Heart left ventricle (tissue), 16 donors: ENCODE measurements around the gene MPV17. TPM values are rescaled to one million over a fixed set of nuclear protein-coding genes. Genes with fewer than 3 reads are reported as not detected.
"Not testable (repeated sequence)": the region's sequence is repeated elsewhere in the genome, so short reads cannot be mapped to it uniquely, and the experiment has no call there.

Experiments
- ATAC-seq, 4 donors: fragments of 200-7000 bp; cut with Tn5 transposase; one replicate each; pipeline ENCODE4 v1.9.1; 2020 to 2022; ENCODE audit warnings: moderate library complexity in 4 of 4, mild to moderate bottlenecking in 3 of 4, moderate number of reproducible peaks in 1 of 4
- DNase-seq, 5 donors: peaks; one replicate each; pipeline ENCODE4 v3.0.0-alpha.2; 2020
- H3K27ac ChIP-seq, 12 donors: fragments of 200-600 bp; sonication (generic) in 4 of 12; one replicate each; pipeline versions ENCODE4 v1.5.0 to v1.8.0; 2016 to 2022; ENCODE audit warnings: mild to moderate bottlenecking in 2 of 12
- H3K27me3 ChIP-seq, 9 donors: fragments of 200-600 bp; sonication (generic) in 2 of 9; one replicate each; pipeline versions ENCODE4 v1.5.1 to v1.8.0; 2016 to 2022; ENCODE audit warnings: mild to moderate bottlenecking in 3 of 9
- H3K36me3 ChIP-seq, 9 donors: fragments of 200-600 bp; sonication (generic) in 2 of 9; one replicate each; pipeline versions ENCODE4 v1.5.0 to v1.8.0; 2018 to 2022; ENCODE audit warnings: mild to moderate bottlenecking in 2 of 9
- H3K4me1 ChIP-seq, 12 donors: fragments of 200-600 bp; sonication (generic) in 4 of 12; one replicate each; pipeline versions ENCODE4 v1.5.0 to v1.8.0; 2016 to 2022; ENCODE audit warnings: mild to moderate bottlenecking in 3 of 12
- H3K4me3 ChIP-seq, 12 donors: fragments of 200-600 bp; sonication (generic) in 4 of 12; one replicate each; pipeline versions ENCODE4 v1.5.0 to v1.8.0; 2017 to 2022; ENCODE audit warnings: mild to moderate bottlenecking in 9 of 12, moderate library complexity in 4 of 12
- H3K9me3 ChIP-seq, 12 donors: fragments of 200-600 bp; sonication (generic) in 4 of 12; one replicate each; pipeline versions ENCODE4 v1.5.0 to v1.8.0; 2016 to 2022; ENCODE audit warnings: mild to moderate bottlenecking in 1 of 12
- CTCF ChIP-seq, 12 donors: fragments of 200-600 bp; sonication (generic) in 4 of 12; IDR thresholded peaks; one replicate each; pipeline versions ENCODE4 v1.5.0 to v1.8.0; 2018 to 2022; ENCODE audit warnings: antibody characterized with exemption in 12 of 12, mild to moderate bottlenecking in 5 of 12
- POLR2A ChIP-seq, 2 donors: fragments of 450-650 bp; IDR thresholded peaks; one replicate each; pipeline ENCODE4 v1.6.1; 2017; ENCODE audit warnings: antibody characterized with exemption in 2 of 2, mild to moderate bottlenecking in 2 of 2, moderate library complexity in 2 of 2
- WGBS, 4 donors: extraction: QIAGEN DNeasy Blood & Tissue Kit in 2 of 4; methylation state at CpG; one replicate each; pipeline versions ENCODE4 v1.1.5 to v1.1.7; 2013 to 2018; 5-methylcytosine and 5-hydroxymethylcytosine counted together
- intact Hi-C, 10 donors: fragments of 100-400 bp; cut with DNase I; formaldehyde crosslinking; loops; one replicate each; pipeline versions ENCODE4 v1.11.1 to v1.14.2; 2022
- polyA plus RNA-seq, 2 donors: library from polyadenylated mRNA; stranded (reverse); fragments of 200-250 nt; gene quantifications; one replicate each; pipeline ENCODE4 v1.2.3, GENCODE V29; 2013
- total RNA-seq, 9 donors: library from RNA; depleted of rRNA in 2 of 9; stranded (reverse); fragments of >200 nt in 2 of 9; fragmentation: NEBNext Ultra II Directional in 3 of 9; extraction: Animal tissue kit (Norgen Biotek cat#: 25700) in 3 of 9; gene quantifications; one replicate each; pipeline versions ENCODE4 v1.1.0 to v1.2.4, GENCODE V29; 2016 to 2023
- donor health status: ischemic (EF 13 %, LVEDD 7.1; RV severe dilation, severe dysfunction).
- donor health status: healthy with polysubstance abuse.
- donor health status: DM: no; HTN: yes; CAD: no.
- donor health status: DM: no; HTN: no; CAD: no.
- donor health status: ischemic (EF 25% LVEDD 6.9; RV normal size, moderate dysfunction).
- donor health status: ischemic (EF 25% LVEDD 5.7; RV mildly dilated, moderate dysfunction).
- donor health status: healthy.
- donor health status: DM: yes; HTN: yes; CAD: no.
- donor health status: ischemic (EF 35%, LVEDD 5.7; RV mildly dilated, moderate dysfunction).
- donor health status: nonischemic (EF 11% LVEDD 7.7; RV severe dilation, severe dysfunction).
- donor health status: DM: yes; HTN: yes; CAD: no.
- donor health status: PGD.
- donor health status: ischemic (EF 29% LVEDD 5.4; RV normal size, mild dysfunction).
- donor health status: nonischemic (EF 23%, LVEDD 6.1; RV moderate dilation, normal function).

The MPV17 gene
- total and polyA plus RNA-seq, 11 donors, result 48.8 to 134 (median 66.3) TPM

- 76 to 88% (median 79%) methylated on average over 3 of the region's 3 CpGs for WGBS, 4 donors
- no peak for ATAC-seq
- intact Hi-C loops, result loop anchor here (1.0 to 10.0 kb wide), 12 partner anchors 16 to 320 kb away; partner anchors contain the start of gene SLC30A3 (in 1 of the 10)
- peak overlapping the region; percentile 74 to 99 (median 90) for H3K27ac ChIP-seq
- H3K4me1 ChIP-seq, result peaks cover 0 to 25% (median 10%) of the 10 kb centered on the region in 12 donors
- H3K9me3 ChIP-seq, result no peaks in the 10 kb centered on the region
- H3K4me3 ChIP-seq, result no peak overlapping the region
- peak in 1 of 5 donors; percentile 3 for DNase-seq
- no peak for TF ChIP-seq CTCF (IDR thresholded peaks at IDR 0.05)
- no peak for TF ChIP-seq POLR2A (IDR thresholded peaks at IDR 0.05)
- H3K36me3 ChIP-seq, result no peaks in the 10 kb centered on the region
- peaks cover 0 to 7% (median 0%) of the 10 kb centered on the region in 9 donors for H3K27me3 ChIP-seq
Observed at GRCh38 chr2:27280826-27281225, 42.1 kb downstream of the MPV17 start.

- 72 to 88% (median 80%) methylated on average over 1 of the region's 1 CpG for WGBS, 4 donors
- no peaks in the 10 kb centered on the region for H3K9me3 ChIP-seq
- intact Hi-C loops, result loop anchor here in 5 of 10 donors (2.0 to 10.0 kb wide), 4 partner anchors 27 to 323 kb away; no protein-coding TSS in a partner anchor
- peaks cover 0 to 7% (median 0%) of the 10 kb centered on the region in 9 donors for H3K27me3 ChIP-seq
- TF ChIP-seq POLR2A (IDR thresholded peaks at IDR 0.05) (no peak), CTCF (IDR thresholded peaks at IDR 0.05) (no peak)
- H3K4me3 ChIP-seq, result no peak overlapping the region
- DNase-seq (no peak), ATAC-seq (no peak)
- peaks cover 0 to 37% (median 10%) of the 10 kb centered on the region in 12 donors for H3K4me1 ChIP-seq
- no peaks in the 10 kb centered on the region for H3K36me3 ChIP-seq
- no peak overlapping the region for H3K27ac ChIP-seq
Observed at GRCh38 chr2:27278010-27278409, 44.9 kb downstream of the MPV17 start.

- TF ChIP-seq POLR2A (IDR thresholded peaks at IDR 0.05) (no peak), CTCF (IDR thresholded peaks at IDR 0.05) (no peak)
- Histone ChIP-seq H3K4me3 (no peak within 1 kb of the TSS), H3K9me3 (no peaks in the 10 kb centered on the region), H3K27ac (peak within 1 kb of the TSS in 5 of 12 donors; percentile 71 to 91 (median 81)), H3K27me3 (peaks cover 0 to 4% (median 0%) of the 10 kb centered on the region in 9 donors), H3K36me3 (no peaks in the 10 kb centered on the region), H3K4me1 (peaks cover 0 to 41% (median 8%) of the 10 kb centered on the region in 12 donors)
- ATAC-seq (no peak), DNase-seq (no peak)
- WGBS, 4 donors, result 73 to 81% (median 77%) methylated on average over 37 to 39 of the region's 39 CpGs
- intact Hi-C loops, result loop anchor here in 5 of 10 donors (2.0 to 10.0 kb wide), 4 partner anchors 177 to 321 kb away; no protein-coding TSS in a partner anchor
Observed at GRCh38 chr2:27275211-27276150, 47.4 kb downstream of the MPV17 start, which contains the start of gene DNAJC5G. DNAJC5G (plus strand) TSS chr2:27275433; CDS start chr2:27276729, 1,296 bp downstream.

- H3K36me3 ChIP-seq, H3K27me3 ChIP-seq, DNase-seq, H3K9me3 ChIP-seq, H3K4me3 ChIP-seq: not testable (repeated sequence)
- H3K4me1 ChIP-seq, result peaks cover 0 to 38% (median 5%) of the 10 kb centered on the region in 12 donors
- intact Hi-C loops, result loop anchor here in 2 of 10 donors (10.0 kb wide), 2 partner anchors 308 to 318 kb away; no protein-coding TSS in a partner anchor
- peak overlapping the region; percentile 60 to 91 (median 77) for H3K27ac ChIP-seq
- WGBS, 4 donors, result 53 to 56% (median 54%) methylated on average over 15 of the region's 15 CpGs
- ATAC-seq, result peak in 2 of 4 donors; percentile 7 to 40
Observed at GRCh38 chr2:27272537-27273522, 50.1 kb downstream of the MPV17 start.
